ENCODE measurements around the gene LHFPL2. TPM values are rescaled to one million over a fixed set of nuclear protein-coding genes. Genes with fewer than 3 reads are reported as not detected.

The LHFPL2 gene
- total and polyA plus RNA-seq, 9 of the 15 experiments (the other 6 are each of a cell fraction or from before 2014, with no cell fraction given) = 1.0 to 6.6 (median 4.6) TPM

DNA sequence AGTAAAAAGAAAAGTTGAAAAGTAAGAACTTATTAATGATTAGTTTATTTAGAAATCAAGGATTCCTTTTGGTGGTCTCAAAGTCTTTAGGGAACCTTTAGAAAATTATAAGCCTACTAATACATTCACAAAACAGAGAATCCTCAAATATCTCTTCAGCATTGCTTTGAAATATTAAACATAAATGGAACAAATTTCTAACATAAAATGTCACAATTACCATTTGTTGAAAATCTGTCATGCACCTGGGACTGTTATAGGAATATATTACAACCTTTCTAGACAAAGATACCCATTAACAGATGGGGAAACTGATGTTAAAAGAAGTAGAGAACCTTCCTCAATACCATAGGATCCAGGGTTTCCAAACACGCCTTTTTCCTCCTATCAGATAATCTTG lies 83.2 kb downstream of the LHFPL2 start:
- no TSS peak for BruUV-seq (replicated peaks)
- no peaks in the 10 kb centered on the region for H3K9me3 ChIP-seq (replicated peaks; ENCODE audit: control insufficient read depth, insufficient read depth, low read depth, low read length)
- POLR2A ChIA-PET = no interaction called here
- no peak overlapping the region for H2AFZ ChIP-seq (ENCODE audit: low read depth, low read length)
- TF ChIP-seq RBM25 (IDR thresholded peaks at IDR 0.05; ENCODE audit: low read depth, low read length, severe bottlenecking) (peak; percentile 48), ZNF507 (tag; conservative IDR thresholded peaks at IDR 0.05) (peak; percentile 94), BMI1 (IDR thresholded peaks at IDR 0.05; ENCODE audit: low read length) (no peak), ZNF354B (CRISPR knock-in tag; IDR thresholded peaks at IDR 0.05) (peak; percentile 48; the same call in 1 of the 2 replicates)
- ATAC-seq (no peak), FAIRE-seq (no peak), DNase-seq (ENCODE audit: extremely low read depth in 1 of 4, low spot score in 3 of 4) (no peak)
- H3K36me3 ChIP-seq (ENCODE audit: control insufficient read depth, insufficient read depth, low read length) = no peaks in the 10 kb centered on the region
- in situ Hi-C loops (cut with MboI) (no loop called here), intact Hi-C loops (cut with micrococcal nuclease) (no loop called here)
- no peak overlapping the region for H3K9ac ChIP-seq (ENCODE audit: insufficient read depth in 1 of 2, low read depth in 2 of 2, low read length in 2 of 2)
- H3K9me1 ChIP-seq (ENCODE audit: control insufficient read depth, insufficient read depth, low read length) = no peaks in the 10 kb centered on the region
- H4K20me1 ChIP-seq (replicated peaks; ENCODE audit: control insufficient read depth, insufficient read depth, low read length) = no peaks in the 10 kb centered on the region
- H3K27me3 ChIP-seq (ENCODE audit: control insufficient read depth in 2 of 2, insufficient read depth in 2 of 2, low read length in 2 of 2) = no peaks in the 10 kb centered on the region
- H3K79me2 ChIP-seq (ENCODE audit: control insufficient read depth, insufficient read depth, low read length) = no peaks in the 10 kb centered on the region
- CTCF ChIA-PET (ENCODE audit: low intra/inter-chr PET ratio) = no interaction called here
- no peak overlapping the region for H3K4me2 ChIP-seq (ENCODE audit: insufficient read depth, low read length)
- WGBS (ENCODE audit: insufficient coverage, low coverage, missing lambda C conversion rate) = 33% methylated on average over 1 of the region's 1 CpG
- peaks cover 0 to 10% of the 10 kb centered on the region in 2 experiments; a peak in 2 of 5 replicates for H3K4me1 ChIP-seq (replicated peaks in 1 of 2; ENCODE audit: control insufficient read depth in 2 of 2, insufficient read depth in 2 of 2, low read length in 2 of 2)
- no peak overlapping the region for H3K4me3 ChIP-seq
- no peak overlapping the region for H3K27ac ChIP-seq (ENCODE audit: extremely low read depth, low read depth, low read length)

DNA sequence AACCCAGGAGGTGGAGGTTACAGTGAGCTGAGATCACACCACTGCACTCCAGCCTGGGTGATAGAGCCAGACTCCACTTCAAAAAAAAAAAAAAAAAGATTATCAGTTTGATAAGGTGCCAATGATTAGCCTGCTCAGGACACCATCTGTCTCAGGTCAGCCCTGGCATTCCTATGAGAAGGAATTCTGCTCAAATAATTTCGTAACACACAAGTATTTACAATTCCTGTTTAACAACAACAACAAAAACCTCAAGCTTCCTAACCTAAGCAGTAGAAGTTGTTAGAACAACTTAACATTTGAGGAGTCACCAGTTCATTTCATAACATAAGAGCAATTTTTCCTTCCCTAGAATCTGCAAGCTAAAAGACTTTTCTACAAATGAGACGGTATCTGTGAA lies 85.0 kb downstream of the LHFPL2 start:
- Histone ChIP-seq H3K9me1 (ENCODE audit: control insufficient read depth, insufficient read depth, low read length) (no peaks in the 10 kb centered on the region), H3K27ac (ENCODE audit: extremely low read depth, low read depth, low read length) (no peak overlapping the region), H3K79me2 (ENCODE audit: control insufficient read depth, insufficient read depth, low read length) (no peaks in the 10 kb centered on the region), H3K9me3 (replicated peaks; ENCODE audit: control insufficient read depth, insufficient read depth, low read depth, low read length) (no peaks in the 10 kb centered on the region), H4K20me1 (replicated peaks; ENCODE audit: control insufficient read depth, insufficient read depth, low read length) (no peaks in the 10 kb centered on the region), H3K4me1 (replicated peaks in 1 of 2; ENCODE audit: control insufficient read depth in 2 of 2, insufficient read depth in 2 of 2, low read length in 2 of 2) (peaks cover 0 to 2% of the 10 kb centered on the region in 2 experiments; a peak in 1 of 5 replicates), H3K4me3 (no peak overlapping the region), H3K4me2 (ENCODE audit: insufficient read depth, low read length) (no peak overlapping the region), H2AFZ (ENCODE audit: low read depth, low read length) (no peak overlapping the region), H3K27me3 (ENCODE audit: control insufficient read depth in 2 of 2, insufficient read depth in 2 of 2, low read length in 2 of 2) (no peaks in the 10 kb centered on the region), H3K9ac (ENCODE audit: insufficient read depth in 1 of 2, low read depth in 2 of 2, low read length in 2 of 2) (no peak overlapping the region), H3K36me3 (ENCODE audit: control insufficient read depth, insufficient read depth, low read length) (no peaks in the 10 kb centered on the region)
- DNase-seq (ENCODE audit: extremely low read depth in 1 of 4, low spot score in 3 of 4) = no peak
- in situ Hi-C loops (cut with MboI) = no loop called here
- no peak for FAIRE-seq
- ChIA-PET POLR2A (interaction anchor here (0.7 to 1.2 kb wide), 3 partner anchors 10 to 82 kb away, joined by 3 to 6 read pairs (median 3); no protein-coding TSS in a partner anchor), CTCF (ENCODE audit: low intra/inter-chr PET ratio) (no interaction called here)
- WGBS (ENCODE audit: insufficient coverage, low coverage, missing lambda C conversion rate) = 82% methylated on average over 2 of the region's 2 CpGs
- ATAC-seq = no peak
- intact Hi-C loops (cut with micrococcal nuclease) = no loop called here
- BruUV-seq (replicated peaks) = no TSS peak
- TF ChIP-seq ZNF311 (CRISPR knock-in tag; IDR thresholded peaks at IDR 0.05) (no peak), SMARCB1 (IDR thresholded peaks at IDR 0.05; ENCODE audit: insufficient read length, low read depth) (no peak), MYC (IDR thresholded peaks at IDR 0.05; ENCODE audit: low read depth, low read length) (no peak), MYC (CRISPR knock-in tag; IDR thresholded peaks at IDR 0.05; ENCODE audit: borderline replicate concordance, low read depth) (no peak), PTRF (tag; IDR thresholded peaks at IDR 0.05) (no peak), ZNF174 (CRISPR knock-in tag; IDR thresholded peaks at IDR 0.05) (no peak), GATAD2A (IDR thresholded peaks at IDR 0.05) (no peak), SAP30 (IDR thresholded peaks at IDR 0.05; ENCODE audit: borderline replicate concordance, insufficient read depth, low read depth, low read length, poor library complexity, severe bottlenecking) (no peak)
- TF ChIP-seq, protein P1, sequence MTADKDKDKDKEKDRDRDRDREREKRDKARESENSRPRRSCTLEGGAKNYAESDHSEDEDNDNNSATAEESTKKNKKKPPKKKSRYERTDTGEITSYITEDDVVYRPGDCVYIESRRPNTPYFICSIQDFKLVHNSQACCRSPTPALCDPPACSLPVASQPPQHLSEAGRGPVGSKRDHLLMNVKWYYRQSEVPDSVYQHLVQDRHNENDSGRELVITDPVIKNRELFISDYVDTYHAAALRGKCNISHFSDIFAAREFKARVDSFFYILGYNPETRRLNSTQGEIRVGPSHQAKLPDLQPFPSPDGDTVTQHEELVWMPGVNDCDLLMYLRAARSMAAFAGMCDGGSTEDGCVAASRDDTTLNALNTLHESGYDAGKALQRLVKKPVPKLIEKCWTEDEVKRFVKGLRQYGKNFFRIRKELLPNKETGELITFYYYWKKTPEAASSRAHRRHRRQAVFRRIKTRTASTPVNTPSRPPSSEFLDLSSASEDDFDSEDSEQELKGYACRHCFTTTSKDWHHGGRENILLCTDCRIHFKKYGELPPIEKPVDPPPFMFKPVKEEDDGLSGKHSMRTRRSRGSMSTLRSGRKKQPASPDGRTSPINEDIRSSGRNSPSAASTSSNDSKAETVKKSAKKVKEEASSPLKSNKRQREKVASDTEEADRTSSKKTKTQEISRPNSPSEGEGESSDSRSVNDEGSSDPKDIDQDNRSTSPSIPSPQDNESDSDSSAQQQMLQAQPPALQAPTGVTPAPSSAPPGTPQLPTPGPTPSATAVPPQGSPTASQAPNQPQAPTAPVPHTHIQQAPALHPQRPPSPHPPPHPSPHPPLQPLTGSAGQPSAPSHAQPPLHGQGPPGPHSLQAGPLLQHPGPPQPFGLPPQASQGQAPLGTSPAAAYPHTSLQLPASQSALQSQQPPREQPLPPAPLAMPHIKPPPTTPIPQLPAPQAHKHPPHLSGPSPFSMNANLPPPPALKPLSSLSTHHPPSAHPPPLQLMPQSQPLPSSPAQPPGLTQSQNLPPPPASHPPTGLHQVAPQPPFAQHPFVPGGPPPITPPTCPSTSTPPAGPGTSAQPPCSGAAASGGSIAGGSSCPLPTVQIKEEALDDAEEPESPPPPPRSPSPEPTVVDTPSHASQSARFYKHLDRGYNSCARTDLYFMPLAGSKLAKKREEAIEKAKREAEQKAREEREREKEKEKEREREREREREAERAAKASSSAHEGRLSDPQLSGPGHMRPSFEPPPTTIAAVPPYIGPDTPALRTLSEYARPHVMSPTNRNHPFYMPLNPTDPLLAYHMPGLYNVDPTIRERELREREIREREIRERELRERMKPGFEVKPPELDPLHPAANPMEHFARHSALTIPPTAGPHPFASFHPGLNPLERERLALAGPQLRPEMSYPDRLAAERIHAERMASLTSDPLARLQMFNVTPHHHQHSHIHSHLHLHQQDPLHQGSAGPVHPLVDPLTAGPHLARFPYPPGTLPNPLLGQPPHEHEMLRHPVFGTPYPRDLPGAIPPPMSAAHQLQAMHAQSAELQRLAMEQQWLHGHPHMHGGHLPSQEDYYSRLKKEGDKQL (CRISPR knock-in tag; IDR thresholded peaks at IDR 0.05; ENCODE audit: borderline replicate concordance) = no peak

All from K562 (cell line).